ENCODE results near the gene RPL23.

RPL23 gene

GRCh38 chr17:38881600-38882191 lies 28.2 kb upstream of the RPL23 start:
- Histone ChIP-seq H3K27ac (peak overlapping the region; percentile 34), H3K9me3 (ENCODE audit: low read depth, low read length) (no peaks in the 10 kb centered on the region), H3K4me3 (peak overlapping the region; percentile 1; the same call in 1 of the 2 replicates), H3K36me3 (ENCODE audit: insufficient read depth, low read length) (peaks cover 46% of the 10 kb centered on the region; the same call in 1 of the 2 replicates), H3K9ac (ENCODE audit: insufficient read length) (no peak overlapping the region)
- TF ChIP-seq POLR2AphosphoS5 (IDR thresholded peaks at IDR 0.05; ENCODE audit: borderline replicate concordance, low read depth, low read length): no peak
- TF ChIP-seq EZH2 (IDR thresholded peaks at IDR 0.05): no peak
- TF ChIP-seq FOXP2 (optimal IDR thresholded peaks at IDR 0.05; ENCODE audit: control extremely low read depth, extremely low read length, insufficient read depth): no peak
- DNase-seq (ENCODE audit: low read depth, low spot score): no peak

- Histone ChIP-seq H3K9me3 (ENCODE audit: low read depth, low read length) (no peaks in the 10 kb centered on the region), H3K4me3 (peak overlapping the region; percentile 66), H3K9ac (ENCODE audit: insufficient read length) (peak overlapping the region; percentile 11), H3K36me3 (ENCODE audit: insufficient read depth, low read length) (peaks cover 39% of the 10 kb centered on the region; the same call in 1 of the 2 replicates), H3K27ac (peak overlapping the region; percentile 90)
- DNase-seq (ENCODE audit: low read depth, low spot score): no peak
- TF ChIP-seq EZH2 (IDR thresholded peaks at IDR 0.05) (no peak), FOXP2 (optimal IDR thresholded peaks at IDR 0.05; ENCODE audit: control extremely low read depth, extremely low read length, insufficient read depth) (no peak), POLR2AphosphoS5 (IDR thresholded peaks at IDR 0.05; ENCODE audit: borderline replicate concordance, low read depth, low read length) (no peak)
These were observed 26.6 kb upstream of the RPL23 start for GRCh38 chr17:38879878-38880665.

- Histone ChIP-seq H3K9ac (ENCODE audit: insufficient read length) (no peak overlapping the region), H3K4me3 (no peak overlapping the region), H3K27ac (peak overlapping the region; percentile 81), H3K36me3 (ENCODE audit: insufficient read depth, low read length) (peaks cover 25% of the 10 kb centered on the region; the same call in 1 of the 2 replicates), H3K9me3 (ENCODE audit: low read depth, low read length) (no peaks in the 10 kb centered on the region)
- DNase-seq (ENCODE audit: low read depth, low spot score): no peak
- TF ChIP-seq EZH2 (IDR thresholded peaks at IDR 0.05): no peak
- TF ChIP-seq POLR2AphosphoS5 (IDR thresholded peaks at IDR 0.05; ENCODE audit: borderline replicate concordance, low read depth, low read length): no peak
- TF ChIP-seq FOXP2 (optimal IDR thresholded peaks at IDR 0.05; ENCODE audit: control extremely low read depth, extremely low read length, insufficient read depth): no peak
These were observed 23.8 kb upstream of the RPL23 start for GRCh38 chr17:38877130-38877851.

- peak overlapping the region; percentile 63 for H3K9ac ChIP-seq (ENCODE audit: insufficient read length)
- peak overlapping the region; percentile 62 for H3K4me3 ChIP-seq
- H3K27ac ChIP-seq: peak overlapping the region; percentile 95
These were observed 22.1 kb upstream of the RPL23 start for GRCh38 chr17:38875477-38876075.

GRCh38 chr17:38874505-38875400 lies 21.2 kb upstream of the RPL23 start:
- Histone ChIP-seq H3K4me3 (peak overlapping the region; percentile 62), H3K36me3 (ENCODE audit: insufficient read depth, low read length) (peaks cover 10% of the 10 kb centered on the region; the same call in 1 of the 2 replicates), H3K9me3 (ENCODE audit: low read depth, low read length) (no peaks in the 10 kb centered on the region), H3K27ac (peak overlapping the region; percentile 95), H3K9ac (ENCODE audit: insufficient read length) (peak overlapping the region; percentile 63)
- DNase-seq (ENCODE audit: low read depth, low spot score): no peak
- no peak for TF ChIP-seq FOXP2 (optimal IDR thresholded peaks at IDR 0.05; ENCODE audit: control extremely low read depth, extremely low read length, insufficient read depth)
- TF ChIP-seq EZH2 (IDR thresholded peaks at IDR 0.05): no peak
- no peak for TF ChIP-seq POLR2AphosphoS5 (IDR thresholded peaks at IDR 0.05; ENCODE audit: borderline replicate concordance, low read depth, low read length)

More at GRCh38 chr17:38875477-38876075, 22.1 kb upstream of the RPL23 start:
- Histone ChIP-seq H3K9me3 (ENCODE audit: low read depth, low read length) (no peaks in the 10 kb centered on the region), H3K36me3 (ENCODE audit: insufficient read depth, low read length) (peaks cover 17% of the 10 kb centered on the region; the same call in 1 of the 2 replicates)
- TF ChIP-seq FOXP2 (optimal IDR thresholded peaks at IDR 0.05; ENCODE audit: control extremely low read depth, extremely low read length, insufficient read depth) (no peak), EZH2 (IDR thresholded peaks at IDR 0.05) (no peak), POLR2AphosphoS5 (IDR thresholded peaks at IDR 0.05; ENCODE audit: borderline replicate concordance, low read depth, low read length) (no peak)
- no peak for DNase-seq (ENCODE audit: low read depth, low spot score)

- H3K4me3 ChIP-seq: no peak overlapping the region
- no peak for DNase-seq (ENCODE audit: low read depth, low spot score)
- peak overlapping the region; percentile 95 for H3K27ac ChIP-seq
- H3K9ac ChIP-seq (ENCODE audit: insufficient read length): no peak overlapping the region
- H3K9me3 ChIP-seq (ENCODE audit: low read depth, low read length): no peaks in the 10 kb centered on the region
- TF ChIP-seq EZH2 (IDR thresholded peaks at IDR 0.05) (no peak), POLR2AphosphoS5 (IDR thresholded peaks at IDR 0.05; ENCODE audit: borderline replicate concordance, low read depth, low read length) (no peak)
- H3K36me3 ChIP-seq (ENCODE audit: insufficient read depth, low read length): 0 out of 2 replicates have a peak, but pooled peaks cover 9% of the 10 kb centered on the region
These were observed 20.3 kb upstream of the RPL23 start for GRCh38 chr17:38873640-38874380.
